H9 (cell line): ENCODE measurements around the gene SLC35F3. TPM values are rescaled to one million over a fixed set of nuclear protein-coding genes. Genes with fewer than 3 reads are reported as not detected.

Source experiments
- DNase-seq: peaks from one replicate; pipeline ENCODE4 v3.0.0-alpha.2; 2017
- H2AFZ ChIP-seq: one replicate; pipeline ENCODE4 v1.6.1; 2013; ENCODE audit warnings: mild to moderate bottlenecking, low read length, control low read depth, moderate library complexity
- H2AK5ac ChIP-seq: 2 replicates; pipeline ENCODE4 v1.6.1; 2013; ENCODE audit warnings: low read length, control low read depth, mixed read lengths; ENCODE audit not compliant: insufficient read length
- H2BK120ac ChIP-seq: one replicate; pipeline ENCODE4 v1.6.1; 2013; ENCODE audit warnings: low read depth, mild to moderate bottlenecking, low read length, control low read depth, inconsistent platforms; ENCODE audit not compliant: poor library complexity, severe bottlenecking
- H2BK12ac ChIP-seq: 2 replicates; pipeline ENCODE4 v1.6.1; 2013; ENCODE audit warnings: low read length, control low read depth, mixed read lengths, low read depth; ENCODE audit not compliant: insufficient read length
- H2BK15ac ChIP-seq: 2 replicates; pipeline ENCODE4 v1.6.1; 2013; ENCODE audit warnings: low read depth, low read length, control low read depth
- H2BK20ac ChIP-seq: one replicate; pipeline ENCODE4 v1.6.1; 2013; ENCODE audit warnings: low read depth, mild to moderate bottlenecking, low read length, control low read depth, inconsistent platforms; ENCODE audit not compliant: poor library complexity, severe bottlenecking
- H2BK5ac ChIP-seq: 2 replicates; pipeline ENCODE4 v1.6.1; 2013; ENCODE audit warnings: low read length, control low read depth, mixed read lengths; ENCODE audit not compliant: insufficient read length
- H3K14ac ChIP-seq: 2 replicates; pipeline ENCODE4 v1.6.1; 2013; ENCODE audit warnings: low read length, control low read depth; ENCODE audit not compliant: insufficient read depth
- H3K18ac ChIP-seq: 2 replicates; pipeline ENCODE4 v1.6.1; 2013; ENCODE audit warnings: low read depth, mild to moderate bottlenecking, mixed read lengths, low read length, control low read depth; ENCODE audit not compliant: insufficient read length
- H3K23ac ChIP-seq: 2 replicates; pipeline ENCODE4 v1.6.1; 2013; ENCODE audit warnings: low read length, control low read depth, mixed read lengths, low read depth; ENCODE audit not compliant: insufficient read length
- H3K23me2 ChIP-seq: 2 replicates; pipeline ENCODE4 v1.6.1; 2013; ENCODE audit warnings: low read depth, mild to moderate bottlenecking, mixed read lengths, low read length, control low read depth; ENCODE audit not compliant: insufficient read length, poor library complexity, severe bottlenecking
- H3K27ac ChIP-seq: 2 replicates; pipeline ENCODE4 v1.5.1; 2013; ENCODE audit warnings: low read length, control low read depth, mixed read lengths, low read depth; ENCODE audit not compliant: insufficient read length
- H3K27me3 ChIP-seq: 2 replicates; pipeline ENCODE4 v1.6.1; 2013; ENCODE audit warnings: low read length, control low read depth, inconsistent platforms; ENCODE audit not compliant: insufficient read depth
- H3K4ac ChIP-seq: 2 replicates; pipeline ENCODE4 v1.6.1; 2013; ENCODE audit warnings: low read depth, mild to moderate bottlenecking, control low read depth, inconsistent platforms, low read length, moderate library complexity
- H3K4me1 ChIP-seq: 2 replicates; pipeline ENCODE4 v1.6.1; 2013; ENCODE audit warnings: low read length, control low read depth, inconsistent platforms; ENCODE audit not compliant: insufficient read depth
- H3K4me2 ChIP-seq: 2 replicates; pipeline ENCODE4 v1.6.1; 2013; ENCODE audit warnings: low read length, control low read depth, mixed read lengths; ENCODE audit not compliant: insufficient read length, insufficient read depth
- H3K56ac ChIP-seq: 2 replicates; pipeline ENCODE4 v1.6.1; 2013; ENCODE audit warnings: low read depth, mild to moderate bottlenecking, mixed read lengths, low read length, control low read depth; ENCODE audit not compliant: insufficient read length
- H3K79me1 ChIP-seq: 2 replicates; pipeline ENCODE4 v1.6.1; 2013; ENCODE audit warnings: low read depth, mild to moderate bottlenecking, moderate library complexity, low read length, control low read depth, inconsistent platforms; ENCODE audit not compliant: insufficient read depth, poor library complexity, severe bottlenecking
- H3K79me2 ChIP-seq: 2 replicates; pipeline ENCODE4 v1.6.1; 2013; ENCODE audit warnings: low read length, control low read depth, inconsistent platforms; ENCODE audit not compliant: insufficient read depth
- H3K9ac ChIP-seq: 2 replicates; pipeline ENCODE4 v1.6.1; 2013; ENCODE audit warnings: low read length, control low read depth, mixed read lengths; ENCODE audit not compliant: insufficient read length; ENCODE audit errors: extremely low read depth
- H3K9me3 ChIP-seq: one replicate; pipeline ENCODE4 v1.6.1; 2013; ENCODE audit warnings: low read depth, low read length, inconsistent platforms; ENCODE audit not compliant: control insufficient read depth
- H3T11ph ChIP-seq: one replicate; pipeline ENCODE4 v1.6.1; 2013; ENCODE audit warnings: mild to moderate bottlenecking, low read length, control low read depth, inconsistent platforms
- H4K20me1 ChIP-seq: one replicate; pipeline ENCODE4 v1.6.1; 2013; ENCODE audit not compliant: control insufficient read depth, insufficient read length, insufficient read depth
- H4K5ac ChIP-seq: 2 replicates; pipeline ENCODE4 v1.6.1; 2013; ENCODE audit warnings: low read depth, mild to moderate bottlenecking, mixed read lengths, low read length, control low read depth; ENCODE audit not compliant: insufficient read length
- H4K8ac ChIP-seq: replicated peaks from 2 replicates; pipeline ENCODE4 v1.6.1; 2013; ENCODE audit warnings: low read length, control low read depth, mixed read lengths, low read depth; ENCODE audit not compliant: insufficient read length
- H4K91ac ChIP-seq: 2 replicates; pipeline ENCODE4 v1.6.1; 2013; ENCODE audit warnings: low read depth, mild to moderate bottlenecking, moderate library complexity, mixed read lengths, low read length, control low read depth; ENCODE audit not compliant: insufficient read length
- H3K27ac Mint-ChIP-seq, 3 experiments: 2 replicates in 2 of 3; 3 replicates in 1 of 3; pipeline ENCODE4 v1.8.0; 2020 to 2021; ENCODE audit warnings: mixed read lengths in 3 of 3, mild to moderate bottlenecking in 1 of 3, moderate library complexity in 1 of 3
- H3K27me3 Mint-ChIP-seq: 2 replicates; pipeline ENCODE4 v1.8.0; 2021; ENCODE audit warnings: low read depth, mild to moderate bottlenecking, moderate library complexity, mixed read lengths
- H3K36me3 Mint-ChIP-seq, 3 experiments: 2 replicates in 2 of 3; 3 replicates in 1 of 3; pipeline ENCODE4 v1.8.0; 2020 to 2021; ENCODE audit warnings: low read depth in 3 of 3, mixed read lengths in 3 of 3; ENCODE audit not compliant: insufficient read depth in 1 of 3
- H3K4me1 Mint-ChIP-seq, 2 experiments: 2 replicates each; pipeline ENCODE4 v1.8.0; 2020; ENCODE audit warnings: mixed read lengths in 2 of 2
- H3K4me3 Mint-ChIP-seq, 2 experiments: 2 replicates in 1 of 2; 3 replicates in 1 of 2; pipeline ENCODE4 v1.8.0; 2020 to 2021; ENCODE audit warnings: mild to moderate bottlenecking in 2 of 2, mixed read lengths in 2 of 2, moderate library complexity in 1 of 2
- H3K9me3 Mint-ChIP-seq, 2 experiments: 2 replicates in 1 of 2; 3 replicates in 1 of 2; pipeline ENCODE4 v1.8.0; 2020; ENCODE audit warnings: mild to moderate bottlenecking in 2 of 2, mixed read lengths in 2 of 2, moderate library complexity in 1 of 2
- WGBS: extraction: QIAGEN DNeasy Blood & Tissue Kit; methylation state at CpG from one replicate; pipeline ENCODE4 v1.1.7; 2013; ENCODE audit warnings: missing lambda C conversion rate, low lambda C conversion rate, mixed read lengths; ENCODE audit not compliant: insufficient read length; ENCODE audit errors: extremely low coverage; 5-methylcytosine and 5-hydroxymethylcytosine counted together
- total RNA-seq: library from RNA; stranded (reverse); gene quantifications from 2 replicates; pipeline ENCODE4 v1.2.1, GENCODE V29; 2021
- TF ChIP-seq, protein P1 (sequence below): fragments of 200-600 bp; sonication (generic); conservative IDR thresholded peaks from 3 replicates; pipeline ENCODE4 v1.8.0; 2021; ENCODE audit warnings: antibody characterized with exemption, mild to moderate bottlenecking

The SLC35F3 gene
- total RNA-seq, 1 experiment from 2014 or later, result 0.81 TPM

DNA sequence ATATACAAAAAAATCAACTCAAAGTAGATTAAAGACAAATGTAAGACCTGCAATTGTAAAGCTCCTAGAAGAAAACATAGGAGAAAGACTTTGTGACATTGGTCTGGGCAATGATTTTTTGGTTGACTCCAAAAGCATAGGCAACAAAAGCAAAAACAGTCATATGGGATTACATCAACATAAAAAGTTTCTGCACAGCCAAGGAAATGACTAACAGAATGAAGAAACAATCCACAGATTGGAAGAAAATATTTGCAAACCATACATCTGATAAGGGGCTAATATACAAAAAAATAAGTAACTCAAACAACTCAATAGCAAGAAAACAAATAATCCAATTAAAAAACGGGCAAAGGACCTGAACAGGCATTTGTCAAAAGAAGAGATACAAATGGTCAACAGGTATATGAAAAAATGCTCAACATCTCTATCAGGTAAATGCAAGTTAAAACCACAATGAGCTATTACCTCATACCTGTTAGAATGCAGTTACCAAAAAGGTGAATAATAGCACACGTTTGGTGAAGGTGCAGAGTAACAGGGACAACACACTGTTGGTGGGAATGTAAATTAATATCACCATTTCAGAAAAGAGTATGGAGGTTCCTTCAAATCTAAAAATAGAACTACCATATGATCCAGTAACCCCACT lies 295.1 kb downstream of the SLC35F3 start:
- no peak overlapping the region for H3K27ac Mint-ChIP-seq
- Histone ChIP-seq H4K20me1 (no peaks in the 10 kb centered on the region), H3K9ac (no peak overlapping the region), H2BK5ac (no peak overlapping the region), H2AFZ (no peak overlapping the region), H3K27me3 (no peaks in the 10 kb centered on the region), H3K23ac (no peak overlapping the region), H3K27ac (no peak overlapping the region), H2BK12ac (no peak overlapping the region), H3K4me2 (no peak overlapping the region), H3K79me2 (no peaks in the 10 kb centered on the region), H4K5ac (no peak overlapping the region), H3K18ac (no peak overlapping the region), H3T11ph (no peak overlapping the region), H2BK20ac (no peak overlapping the region), H2BK15ac (no peak overlapping the region), H2AK5ac (no peak overlapping the region), H3K79me1 (no peaks in the 10 kb centered on the region), H3K4me1 (no peaks in the 10 kb centered on the region), H2BK120ac (no peak overlapping the region), H3K9me3 (no peaks in the 10 kb centered on the region), H3K23me2 (no peaks in the 10 kb centered on the region), H3K4ac (no peak overlapping the region), H4K8ac (no peak overlapping the region), H3K56ac (no peak overlapping the region), H3K14ac (no peak overlapping the region), H4K91ac (no peak overlapping the region)
- TF ChIP-seq, protein P1, sequence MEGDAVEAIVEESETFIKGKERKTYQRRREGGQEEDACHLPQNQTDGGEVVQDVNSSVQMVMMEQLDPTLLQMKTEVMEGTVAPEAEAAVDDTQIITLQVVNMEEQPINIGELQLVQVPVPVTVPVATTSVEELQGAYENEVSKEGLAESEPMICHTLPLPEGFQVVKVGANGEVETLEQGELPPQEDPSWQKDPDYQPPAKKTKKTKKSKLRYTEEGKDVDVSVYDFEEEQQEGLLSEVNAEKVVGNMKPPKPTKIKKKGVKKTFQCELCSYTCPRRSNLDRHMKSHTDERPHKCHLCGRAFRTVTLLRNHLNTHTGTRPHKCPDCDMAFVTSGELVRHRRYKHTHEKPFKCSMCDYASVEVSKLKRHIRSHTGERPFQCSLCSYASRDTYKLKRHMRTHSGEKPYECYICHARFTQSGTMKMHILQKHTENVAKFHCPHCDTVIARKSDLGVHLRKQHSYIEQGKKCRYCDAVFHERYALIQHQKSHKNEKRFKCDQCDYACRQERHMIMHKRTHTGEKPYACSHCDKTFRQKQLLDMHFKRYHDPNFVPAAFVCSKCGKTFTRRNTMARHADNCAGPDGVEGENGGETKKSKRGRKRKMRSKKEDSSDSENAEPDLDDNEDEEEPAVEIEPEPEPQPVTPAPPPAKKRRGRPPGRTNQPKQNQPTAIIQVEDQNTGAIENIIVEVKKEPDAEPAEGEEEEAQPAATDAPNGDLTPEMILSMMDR, result no peak
- H3K4me1 Mint-ChIP-seq, result no peaks in the 10 kb centered on the region; a peak in 1 of 4 replicates
- H3K36me3 Mint-ChIP-seq, result no peaks in the 10 kb centered on the region
- DNase-seq, result no peak
- H3K4me3 Mint-ChIP-seq, result no peak overlapping the region
- no peaks in the 10 kb centered on the region; a peak in 2 of 5 replicates for H3K9me3 Mint-ChIP-seq
- H3K27me3 Mint-ChIP-seq, result peaks cover 13% of the 10 kb centered on the region
- no CpG with 5 or more reads among the region's 2 CpGs for WGBS
